8988T (cell line): ENCODE measurements around the gene ADGRG3.
A peak's percentile ranks its signal among the peaks of the same experiment; 100 is the strongest.

Experiments used
- DNase-seq: peaks from one replicate; pipeline ENCODE4 v3.0.0; 2011

The ADGRG3 gene

GRCh38 chr16:57681950-57682728 lies 14.0 kb downstream of the ADGRG3 start:
- DNase-seq: no peak

GRCh38 chr16:57682809-57683635 lies 14.9 kb downstream of the ADGRG3 start:
- DNase-seq: no peak

GRCh38 chr16:57683636-57684545 lies 15.8 kb downstream of the ADGRG3 start:
- DNase-seq: no peak

GRCh38 chr16:57684626-57685358 lies 16.7 kb downstream of the ADGRG3 start:
- DNase-seq: no peak

- no peak for DNase-seq
Measured at GRCh38 chr16:57685633-57686032, 17.5 kb downstream of the ADGRG3 start.

GRCh38 chr16:57686577-57686976 lies 18.5 kb downstream of the ADGRG3 start:
- no peak for DNase-seq

GRCh38 chr16:57687363-57687929 lies 19.3 kb downstream of the ADGRG3 start:
- no peak for DNase-seq

- DNase-seq: no peak
Measured at GRCh38 chr16:57688487-57688986, 20.4 kb downstream of the ADGRG3 start.

GRCh38 chr16:57688987-57689761 lies 21.1 kb downstream of the ADGRG3 start:
- DNase-seq: no peak

GRCh38 chr16:57689762-57690558 lies 21.9 kb downstream of the ADGRG3 start:
- DNase-seq: no peak

- no peak for DNase-seq
Measured at GRCh38 chr16:57690782-57691471, 22.8 kb downstream of the ADGRG3 start.

- no peak for DNase-seq
Measured at GRCh38 chr16:57692636-57693035, 24.5 kb downstream of the ADGRG3 start.

GRCh38 chr16:57693550-57693949 lies 25.4 kb downstream of the ADGRG3 start:
- DNase-seq: no peak

GRCh38 chr16:57694231-57694724 lies 26.2 kb downstream of the ADGRG3 start:
- DNase-seq: no peak

- DNase-seq: peak; percentile 92
Measured at GRCh38 chr16:57694725-57695679, 26.9 kb downstream of the ADGRG3 start, which contains the start of gene DRC7. DRC7 (plus strand) TSS chr16:57694806; CDS start chr16:57697950, 3,144 bp downstream.

GRCh38 chr16:57695680-57696069 lies 27.6 kb downstream of the ADGRG3 start:
- no peak for DNase-seq

- DNase-seq: no peak
Measured at GRCh38 chr16:57696240-57696639, 28.1 kb downstream of the ADGRG3 start.
